Skeletal muscle satellite cell (primary cell): ENCODE results near the gene TNRC6B.
A peak's percentile ranks its signal among the peaks of the same experiment; 100 is the strongest.
"Not testable (repeated sequence)": the region's sequence is repeated elsewhere in the genome, so short reads cannot be mapped to it uniquely, and the experiment has no call there.

ENCODE experiments used
- H3K27me3 ChIP-seq: 2 replicates; pipeline ENCODE4 v1.7.0; 2013; ENCODE audit warnings: low read length; ENCODE audit not compliant: control insufficient read depth, insufficient read depth
- H3K36me3 ChIP-seq: 2 replicates; pipeline ENCODE4 v1.7.0; 2013; ENCODE audit warnings: mild to moderate bottlenecking, control low read depth, low read length; ENCODE audit not compliant: insufficient read depth
- H3K4me1 ChIP-seq: 2 replicates; pipeline ENCODE4 v1.7.0; 2013; ENCODE audit warnings: low read length; ENCODE audit not compliant: control insufficient read depth, insufficient read depth
- H3K4me2 ChIP-seq: 2 replicates; pipeline ENCODE4 v1.7.0; 2013; ENCODE audit warnings: mild to moderate bottlenecking, low read length
- H3K4me3 ChIP-seq: 2 replicates; pipeline ENCODE4 v1.7.0; 2013; ENCODE audit warnings: low read length
- H3K9ac ChIP-seq: 2 replicates; pipeline ENCODE4 v1.7.0; 2013; ENCODE audit warnings: mild to moderate bottlenecking, low read depth, low read length, moderate library complexity
- H3K9me3 ChIP-seq: replicated peaks from 2 replicates; pipeline ENCODE4 v1.7.0; 2013; ENCODE audit warnings: mild to moderate bottlenecking, control low read depth, low read length

TNRC6B gene

GRCh38 chr22:40161194-40161593 lies 16.5 kb upstream of the TNRC6B start:
- H3K27me3 ChIP-seq = no peaks in the 10 kb centered on the region
- no peaks in the 10 kb centered on the region for H3K36me3 ChIP-seq
- peaks cover 1% of the 10 kb centered on the region for H3K4me1 ChIP-seq

GRCh38 chr22:40165537-40165936 lies 12.2 kb upstream of the TNRC6B start:
- H3K9me3 ChIP-seq, H3K4me1 ChIP-seq, H3K4me2 ChIP-seq, H3K9ac ChIP-seq, H3K4me3 ChIP-seq, H3K27me3 ChIP-seq, H3K36me3 ChIP-seq: not testable (repeated sequence)

More at GRCh38 chr22:40161194-40161593, 16.5 kb upstream of the TNRC6B start:
- H3K4me2 ChIP-seq = no peak overlapping the region
- H3K9ac ChIP-seq = no peak overlapping the region
- H3K4me3 ChIP-seq = no peak overlapping the region
- H3K9me3 ChIP-seq = no peaks in the 10 kb centered on the region

- Histone ChIP-seq H3K9ac (no peak overlapping the region), H3K4me3 (no peak overlapping the region), H3K9me3 (no peaks in the 10 kb centered on the region), H3K4me1 (peaks cover 23% of the 10 kb centered on the region), H3K4me2 (no peak overlapping the region), H3K27me3 (no peaks in the 10 kb centered on the region), H3K36me3 (no peaks in the 10 kb centered on the region)
Measured at GRCh38 chr22:40175611-40176244, 2.0 kb upstream of the TNRC6B start.

DNA sequence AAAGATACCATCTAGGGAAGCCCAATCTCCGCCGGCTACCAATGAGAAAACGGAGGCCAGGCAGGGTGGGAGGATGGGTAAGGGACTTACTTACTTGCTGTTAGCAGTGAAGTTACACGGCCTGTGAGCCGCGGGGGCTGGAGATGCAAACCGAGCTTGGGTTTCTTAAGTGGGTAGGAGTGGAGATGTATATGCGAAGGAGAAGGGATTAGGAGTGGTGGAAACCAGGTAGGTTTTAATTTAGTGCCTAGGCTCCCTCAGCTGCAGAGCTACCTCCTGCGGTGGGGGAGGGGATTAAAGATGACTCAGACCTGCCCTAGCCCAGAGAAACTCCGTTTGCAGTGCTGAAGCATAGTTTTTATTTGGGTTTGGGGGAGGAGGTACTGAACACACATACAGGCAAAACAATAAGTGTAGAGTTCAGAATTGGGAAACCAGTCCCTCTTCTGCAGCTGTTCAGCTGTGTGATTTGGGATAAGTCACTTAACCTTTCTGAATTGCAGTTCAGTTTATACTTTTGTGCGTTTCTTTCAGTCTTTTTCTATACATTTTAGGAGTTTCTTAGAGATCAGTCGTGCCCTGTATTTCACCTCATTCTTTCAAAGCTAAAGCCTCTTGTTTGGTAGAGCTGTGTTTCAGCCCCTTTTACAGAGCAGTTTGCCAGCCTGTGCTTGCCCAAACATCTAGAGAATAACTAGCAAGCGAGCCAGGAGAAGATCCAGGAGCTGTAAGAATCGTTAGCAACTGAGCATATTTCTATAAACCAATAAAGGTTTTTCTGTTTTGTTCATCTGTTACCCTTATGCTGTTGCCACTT lies 596 bp upstream of the TNRC6B start:
- H3K9ac ChIP-seq = peak overlapping the region; percentile 93
- H3K4me2 ChIP-seq = peak overlapping the region; percentile 85
- no peaks in the 10 kb centered on the region for H3K9me3 ChIP-seq
- H3K4me3 ChIP-seq = peak overlapping the region; percentile 74
- no peaks in the 10 kb centered on the region for H3K36me3 ChIP-seq
- peaks cover 25% of the 10 kb centered on the region for H3K4me1 ChIP-seq
- H3K27me3 ChIP-seq = no peaks in the 10 kb centered on the region

GRCh38 chr22:40178417-40179409 lies 988 bp downstream of the TNRC6B start:
- peak overlapping the region; percentile 93 for H3K9ac ChIP-seq
- peak overlapping the region; percentile 74 for H3K4me3 ChIP-seq
- H3K36me3 ChIP-seq = no peaks in the 10 kb centered on the region
- H3K27me3 ChIP-seq = no peaks in the 10 kb centered on the region
- H3K9me3 ChIP-seq = no peaks in the 10 kb centered on the region
- peak overlapping the region; percentile 85 for H3K4me2 ChIP-seq
- H3K4me1 ChIP-seq = peaks cover 41% of the 10 kb centered on the region

GRCh38 chr22:40179526-40179925 lies 1.8 kb downstream of the TNRC6B start:
- Histone ChIP-seq H3K9ac (peak overlapping the region; percentile 93), H3K4me1 (peaks cover 46% of the 10 kb centered on the region), H3K27me3 (no peaks in the 10 kb centered on the region), H3K4me2 (peak overlapping the region; percentile 85), H3K4me3 (peak overlapping the region; percentile 74), H3K36me3 (no peaks in the 10 kb centered on the region), H3K9me3 (no peaks in the 10 kb centered on the region)

DNA sequence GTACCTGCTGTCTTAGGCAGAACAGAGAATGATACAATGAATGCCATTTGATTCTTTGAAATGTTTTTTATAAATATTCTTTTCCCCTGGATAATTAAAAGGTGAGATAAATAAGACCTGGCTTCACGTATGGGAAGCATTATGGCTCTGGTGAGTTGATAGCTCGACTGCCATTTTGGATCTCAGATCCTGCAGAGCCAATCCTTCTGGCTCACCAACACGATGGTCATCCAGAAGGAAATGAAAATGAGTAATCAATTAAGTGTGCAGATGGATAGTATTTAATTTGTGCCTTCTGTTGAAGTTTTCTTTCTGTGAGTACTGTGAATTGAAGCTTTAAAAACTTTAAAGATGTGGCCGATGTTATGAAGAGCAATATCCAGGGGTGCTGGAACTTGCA lies 2.7 kb downstream of the TNRC6B start:
- Histone ChIP-seq H3K9me3 (no peaks in the 10 kb centered on the region), H3K27me3 (no peaks in the 10 kb centered on the region), H3K4me2 (peak overlapping the region; percentile 85), H3K4me1 (peaks cover 46% of the 10 kb centered on the region), H3K36me3 (no peaks in the 10 kb centered on the region), H3K4me3 (peak overlapping the region; percentile 74), H3K9ac (peak overlapping the region; percentile 93)

- H3K4me1 ChIP-seq = peaks cover 46% of the 10 kb centered on the region
- H3K4me2 ChIP-seq = no peak overlapping the region
- no peaks in the 10 kb centered on the region for H3K9me3 ChIP-seq
- no peak overlapping the region for H3K4me3 ChIP-seq
- no peak overlapping the region for H3K9ac ChIP-seq
- no peaks in the 10 kb centered on the region for H3K36me3 ChIP-seq
- H3K27me3 ChIP-seq = no peaks in the 10 kb centered on the region
Measured at GRCh38 chr22:40181323-40181722, 3.6 kb downstream of the TNRC6B start.

DNA sequence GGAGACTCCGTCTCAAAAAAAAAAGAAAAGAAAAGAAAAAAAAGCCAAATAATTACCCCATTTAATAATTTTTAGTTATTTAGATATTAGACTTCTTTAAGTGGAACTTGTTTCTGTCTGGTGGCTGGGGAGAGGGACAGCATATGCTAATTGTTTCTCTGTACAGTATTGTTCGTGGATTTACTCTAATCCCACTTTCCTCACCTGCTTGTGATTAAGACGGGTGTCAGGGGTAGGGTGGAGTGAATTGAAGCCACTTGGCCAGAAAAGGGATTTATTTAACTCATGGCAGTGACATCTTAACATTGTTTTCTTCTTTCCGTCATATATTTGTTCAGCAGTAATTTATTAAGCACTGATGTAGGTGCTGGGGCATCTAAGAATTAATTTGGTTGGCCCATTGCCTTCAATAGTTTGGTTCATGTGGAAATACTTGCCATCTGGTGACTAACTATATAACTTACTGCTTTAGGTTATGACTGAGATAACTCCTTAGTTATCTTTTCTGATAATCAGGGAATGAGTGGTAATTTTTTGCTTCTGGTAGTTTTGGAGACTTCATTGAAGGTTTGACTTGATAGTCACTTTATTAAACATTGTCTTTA lies 4.6 kb downstream of the TNRC6B start:
- no peak overlapping the region for H3K4me3 ChIP-seq

DNA sequence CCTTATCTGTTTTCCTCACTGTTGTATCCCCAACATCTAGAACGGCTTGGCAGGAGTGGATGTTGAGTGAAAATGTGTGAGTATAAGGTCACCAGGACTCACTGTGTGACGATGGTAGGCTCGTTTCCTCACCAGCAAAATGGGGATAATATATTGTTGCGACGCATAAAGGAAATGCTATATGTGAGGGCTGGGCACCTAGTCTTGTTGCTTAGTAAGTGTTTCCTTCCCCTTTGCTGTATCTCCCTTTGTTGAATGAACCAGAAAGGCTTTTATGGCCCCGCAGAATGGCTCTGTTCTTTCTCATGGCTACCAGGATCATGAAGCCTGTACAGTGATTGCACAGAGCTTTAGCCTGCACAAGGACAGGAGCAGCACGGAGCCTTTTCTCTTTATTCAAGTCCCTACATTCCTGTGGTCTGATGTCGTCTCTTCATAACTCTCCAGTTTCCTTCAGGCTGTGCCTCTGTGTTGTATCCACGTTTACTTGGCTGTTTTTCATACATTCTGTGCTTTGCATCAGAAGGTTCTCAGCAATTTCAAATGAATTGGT lies 5.4 kb downstream of the TNRC6B start:
- peak overlapping the region; percentile 32 for H3K4me3 ChIP-seq
- no peaks in the 10 kb centered on the region for H3K36me3 ChIP-seq
- H3K9me3 ChIP-seq = no peaks in the 10 kb centered on the region
- no peaks in the 10 kb centered on the region for H3K27me3 ChIP-seq
- peaks cover 36% of the 10 kb centered on the region for H3K4me1 ChIP-seq
- H3K9ac ChIP-seq = peak overlapping the region; percentile 17
- peak overlapping the region; percentile 56 for H3K4me2 ChIP-seq

More for the DNA sequence above, 4.6 kb downstream of the TNRC6B start:
- no peak overlapping the region for H3K4me2 ChIP-seq
- no peaks in the 10 kb centered on the region for H3K9me3 ChIP-seq
- no peak overlapping the region for H3K9ac ChIP-seq
- peaks cover 38% of the 10 kb centered on the region for H3K4me1 ChIP-seq
- H3K27me3 ChIP-seq = no peaks in the 10 kb centered on the region
- H3K36me3 ChIP-seq = no peaks in the 10 kb centered on the region
